Measurements from ENCODE around the gene GPRIN1.
"Not testable (repeated sequence)": the region's sequence is repeated elsewhere in the genome, so short reads cannot be mapped to it uniquely, and the experiment has no call there.

The GPRIN1 gene

DNA sequence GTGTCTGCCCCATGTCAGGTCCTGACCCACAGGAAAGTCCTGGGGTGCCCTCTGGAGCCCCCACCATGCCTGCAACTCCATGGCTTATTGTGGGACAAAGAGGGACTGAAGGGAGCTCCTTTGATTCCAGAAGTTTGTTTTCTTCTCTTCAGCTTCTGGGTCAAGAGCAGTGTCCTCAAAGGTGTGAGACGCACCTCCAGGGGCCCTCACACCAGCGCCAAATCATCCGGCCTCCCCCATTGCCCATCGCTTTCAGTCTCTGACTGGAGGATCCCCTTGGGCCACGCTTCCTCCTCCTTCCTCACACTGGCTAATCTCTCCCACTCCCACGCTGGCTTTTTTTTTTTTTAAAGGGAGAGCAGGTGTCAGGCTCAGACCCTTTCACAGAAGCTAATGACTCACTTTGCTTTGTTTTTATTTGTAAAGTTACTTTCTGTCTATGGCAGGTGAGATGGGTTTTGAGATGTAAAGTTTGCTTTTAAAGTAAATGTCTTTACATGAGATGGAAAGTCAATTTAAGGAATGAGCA lies 44.1 kb downstream of the GPRIN1 start:
- no peak for DNase-seq

DNA sequence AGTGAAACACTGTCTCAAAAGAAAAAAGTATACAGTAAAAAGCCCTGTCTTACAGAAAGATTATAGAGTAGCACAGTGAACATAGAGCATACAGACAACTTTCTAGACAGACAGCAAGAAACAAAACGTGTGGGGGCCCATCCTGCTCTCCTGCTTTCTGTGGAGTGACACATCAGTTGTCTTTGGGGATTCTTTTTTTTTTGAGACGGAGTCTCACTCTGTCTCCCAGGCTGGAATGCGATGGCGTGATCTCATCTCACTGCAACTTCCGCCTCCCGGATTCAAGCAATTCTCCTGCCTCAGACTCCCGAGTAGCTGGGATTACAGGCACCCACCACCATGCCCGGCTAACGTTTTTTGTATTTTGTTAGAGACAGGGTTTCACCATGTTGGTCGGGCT lies 46.0 kb downstream of the GPRIN1 start:
- DNase-seq = peak; percentile 43

DNA sequence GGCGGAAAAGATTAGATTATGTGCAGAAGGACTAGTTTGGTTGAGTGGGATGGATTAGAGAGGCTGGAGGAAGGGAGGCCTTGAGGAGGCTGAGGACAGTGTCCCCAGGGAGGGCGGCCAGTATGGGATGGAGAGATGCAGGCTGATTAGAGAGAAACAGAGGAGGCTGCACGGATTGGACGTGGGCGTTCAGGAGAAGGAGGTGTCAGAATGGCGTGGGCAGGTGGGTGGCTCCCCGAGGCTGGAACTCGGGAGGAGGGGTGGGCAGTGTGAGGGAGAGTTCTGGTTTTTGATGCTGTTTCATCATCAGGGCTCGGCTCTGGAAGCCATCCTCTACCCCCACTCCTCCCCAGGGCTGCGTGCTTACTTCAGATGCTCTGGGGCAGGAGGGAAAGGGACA lies 47.8 kb downstream of the GPRIN1 start:
- DNase-seq = no peak

DNA sequence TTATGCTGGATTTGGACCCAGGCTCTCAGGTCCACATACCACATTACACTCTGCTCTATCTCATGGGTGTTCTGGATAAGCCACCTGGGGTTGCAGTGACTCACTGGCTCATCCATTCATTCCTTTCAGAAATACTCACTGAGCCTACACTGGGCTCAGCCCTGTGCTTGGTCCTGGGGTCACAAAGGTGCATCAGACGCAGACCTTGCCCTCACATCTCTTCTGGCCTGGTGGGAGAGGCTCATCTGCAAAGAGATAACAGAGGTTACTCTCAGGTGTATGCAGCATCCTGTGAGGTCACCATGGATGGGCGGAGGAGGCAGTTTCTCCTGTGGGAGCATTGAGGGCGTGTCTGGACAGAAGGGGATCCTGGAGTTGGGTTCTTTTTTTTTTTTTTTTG lies 48.7 kb downstream of the GPRIN1 start:
- DNase-seq = no peak

DNA sequence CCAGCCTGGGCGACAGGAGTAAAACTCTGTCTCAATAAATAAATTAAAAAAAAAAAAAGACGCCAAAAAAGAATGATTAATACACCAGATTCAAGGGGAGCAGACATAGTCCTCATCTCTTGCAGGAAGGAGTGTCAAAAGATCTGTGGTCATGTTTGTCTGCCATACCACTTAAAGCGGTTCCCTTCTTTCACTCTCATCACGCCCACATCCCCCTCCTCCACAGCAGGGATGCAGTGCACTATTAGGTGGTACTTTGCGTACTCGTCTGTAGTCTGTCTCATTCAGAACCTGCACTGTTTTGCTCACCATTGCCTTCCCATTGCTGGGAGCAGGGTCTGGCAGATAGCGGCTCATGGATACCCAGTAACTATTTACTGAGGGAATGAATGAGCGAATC lies 49.6 kb downstream of the GPRIN1 start:
- DNase-seq = no peak

DNA sequence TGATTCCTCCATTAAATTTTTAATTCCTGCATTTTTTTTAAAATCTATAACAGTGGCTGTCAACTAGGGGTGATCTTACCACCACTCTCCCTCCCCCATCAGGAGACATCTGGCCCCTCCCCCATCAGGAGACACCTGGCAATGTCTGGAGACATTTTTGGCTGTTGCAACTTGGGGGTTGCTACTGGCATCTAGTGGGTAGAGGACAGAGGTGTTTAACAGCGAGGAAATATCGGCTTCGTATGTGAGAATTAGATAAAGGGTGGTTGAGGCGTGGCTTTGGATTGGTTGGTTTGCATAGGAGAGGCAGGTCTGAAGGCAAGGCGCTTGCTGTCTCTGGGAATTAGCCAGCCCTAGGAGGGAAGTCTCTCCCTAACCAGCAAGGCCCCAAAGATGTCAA lies 50.3 kb downstream of the GPRIN1 start:
- no peak for DNase-seq

DNA sequence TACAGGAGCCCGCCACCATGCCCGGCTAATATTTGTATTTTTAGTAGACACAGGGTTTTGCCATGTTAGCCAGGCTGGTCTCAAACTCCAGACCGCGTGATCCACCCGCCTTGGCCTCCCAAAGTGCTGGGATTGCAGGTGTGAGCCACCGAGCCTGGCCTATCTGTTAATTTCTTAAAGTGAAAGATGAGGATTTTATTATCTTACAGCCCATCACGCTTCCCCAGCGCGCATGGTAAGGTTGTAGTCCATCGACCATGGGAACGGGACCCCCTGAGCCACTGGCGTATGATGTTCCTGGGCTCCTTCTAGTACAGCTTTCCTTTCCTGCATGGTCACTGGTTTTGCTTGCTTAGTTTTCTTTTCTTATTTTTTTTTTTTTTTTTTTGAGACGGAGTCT lies 52.1 kb downstream of the GPRIN1 start:
- no peak for DNase-seq

DNA sequence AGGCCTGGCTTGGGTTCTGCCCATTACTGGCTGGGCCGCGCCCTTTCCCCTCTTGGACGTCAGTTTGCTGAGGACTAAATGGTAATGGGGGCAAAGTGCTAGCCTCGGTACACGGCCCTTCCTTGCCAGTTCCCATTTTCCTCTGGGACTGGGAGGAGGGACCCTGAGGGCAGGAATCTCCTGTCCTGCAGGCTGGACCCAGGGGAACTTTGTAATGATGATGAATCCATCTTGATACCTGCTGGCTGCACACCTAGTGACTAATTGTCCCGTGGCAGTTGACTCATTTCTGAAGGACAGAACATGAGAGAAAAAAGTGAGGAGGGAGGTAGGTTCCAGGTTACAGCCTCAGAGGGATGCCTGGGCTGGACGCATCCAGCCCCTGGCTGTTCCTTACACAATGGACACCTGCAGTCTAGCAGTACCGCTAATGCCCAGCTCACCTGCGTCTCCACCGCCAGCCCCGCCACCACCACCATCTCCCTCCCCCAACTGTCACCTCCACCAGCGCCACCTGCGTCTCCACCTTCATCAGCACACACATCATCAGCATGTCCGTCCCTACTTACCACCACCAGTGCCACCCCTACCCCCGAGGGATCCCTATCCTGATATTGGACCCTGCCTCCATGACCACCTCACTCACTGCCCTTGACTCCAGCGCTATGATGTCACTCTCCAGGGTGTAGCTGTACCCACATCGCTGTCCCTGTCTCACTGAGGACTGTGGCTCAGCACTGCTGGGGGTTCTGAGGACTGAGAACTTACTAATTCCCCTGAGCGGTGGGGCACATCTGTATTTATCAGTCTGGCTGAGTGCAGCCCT lies 56.5 kb downstream of the GPRIN1 start:
- DNase-seq = no peak

DNA sequence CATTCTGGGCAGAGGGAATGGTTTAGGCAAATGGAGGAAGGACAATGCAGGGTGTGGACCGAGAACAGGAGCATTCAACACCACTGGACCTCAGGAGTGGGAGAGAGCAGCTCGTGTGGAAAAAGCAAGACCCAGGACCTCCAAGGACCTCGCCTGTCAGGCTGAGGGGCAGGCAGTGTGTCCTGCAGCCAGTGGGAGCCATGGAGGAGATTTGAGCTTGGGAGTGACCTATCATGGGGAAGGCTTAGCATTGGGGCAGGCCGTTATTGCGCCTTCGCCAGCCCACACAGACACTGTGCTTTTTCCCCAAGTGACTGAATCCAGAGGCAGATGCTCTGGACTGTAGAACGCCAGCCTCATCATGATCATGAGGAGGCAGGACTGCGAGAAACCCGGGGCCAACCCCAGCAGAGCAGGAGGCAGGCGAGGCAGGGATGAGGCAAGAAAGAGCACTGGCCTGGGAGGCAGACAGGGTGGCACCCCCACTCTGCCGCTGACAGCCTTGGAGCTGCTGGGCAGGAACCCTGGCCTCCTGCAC lies 57.6 kb downstream of the GPRIN1 start:
- no peak for DNase-seq

DNA sequence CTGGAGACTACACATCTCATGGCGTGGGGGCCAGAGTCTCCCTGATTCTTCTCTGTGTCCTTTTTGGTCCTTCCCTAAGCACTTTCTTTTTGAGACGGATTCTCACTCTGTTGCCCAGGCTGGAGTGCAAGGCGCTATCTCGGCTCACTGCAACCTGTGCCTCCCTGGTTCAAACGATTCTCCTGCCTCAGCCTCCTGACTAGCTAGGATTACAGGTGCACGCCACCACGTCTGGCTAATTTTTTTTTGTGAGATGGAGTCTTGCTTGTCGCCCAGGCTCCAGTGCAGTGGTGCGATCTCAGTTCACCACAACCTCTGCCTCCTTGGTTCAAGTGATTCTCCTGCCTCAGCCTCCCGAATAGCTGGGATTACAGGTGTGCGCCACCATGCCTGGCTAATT lies 59.0 kb downstream of the GPRIN1 start:
- not testable (repeated sequence) for DNase-seq

DNA sequence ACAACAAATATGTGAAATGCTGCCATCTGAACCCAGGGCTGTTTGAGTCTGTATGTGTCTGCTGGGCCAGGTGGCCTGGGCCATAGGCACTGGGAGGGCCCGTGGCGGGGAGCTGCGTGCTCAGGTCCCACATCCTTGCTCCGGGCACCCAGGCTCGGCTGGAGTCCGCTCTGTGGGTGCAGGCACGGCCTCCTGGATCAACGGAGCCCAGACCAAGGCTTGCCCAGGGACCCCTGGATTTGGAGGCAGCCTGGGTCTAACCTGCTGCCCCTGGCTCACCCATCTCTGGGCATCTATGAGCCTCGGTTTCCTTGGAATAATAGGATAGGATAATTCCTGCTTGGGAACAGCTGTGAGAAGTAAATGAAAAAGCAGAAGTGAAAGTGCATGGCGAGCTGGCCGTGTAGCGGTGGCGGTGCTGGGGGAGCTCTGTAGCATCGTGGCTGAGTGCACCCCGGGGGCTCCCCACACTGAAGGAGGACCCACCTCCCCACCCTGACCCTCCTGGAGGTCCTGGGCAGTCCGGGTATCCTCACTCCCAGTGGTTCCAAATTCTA lies 59.6 kb downstream of the GPRIN1 start:
- DNase-seq = no peak

DNA sequence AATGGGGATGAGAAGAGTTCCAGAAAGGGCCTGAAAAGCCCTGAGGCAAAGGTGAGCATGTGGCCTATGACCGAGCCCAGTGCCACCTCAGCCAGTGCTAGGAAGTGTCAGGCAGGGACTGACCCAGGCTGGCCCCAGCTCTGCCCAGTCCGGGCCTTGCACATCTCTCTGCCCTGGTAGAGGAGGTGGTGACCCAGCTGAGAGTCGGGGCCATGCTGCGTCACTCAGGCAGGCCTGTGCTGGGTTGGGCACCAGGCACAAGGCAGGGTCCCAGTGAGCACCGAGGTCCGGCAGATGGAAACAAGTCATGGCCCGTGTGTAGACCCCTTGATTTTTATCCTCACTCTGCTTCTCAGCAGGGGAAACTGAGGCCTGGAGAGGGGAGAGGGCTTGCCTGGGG lies 60.1 kb downstream of the GPRIN1 start:
- no peak for DNase-seq

DNA sequence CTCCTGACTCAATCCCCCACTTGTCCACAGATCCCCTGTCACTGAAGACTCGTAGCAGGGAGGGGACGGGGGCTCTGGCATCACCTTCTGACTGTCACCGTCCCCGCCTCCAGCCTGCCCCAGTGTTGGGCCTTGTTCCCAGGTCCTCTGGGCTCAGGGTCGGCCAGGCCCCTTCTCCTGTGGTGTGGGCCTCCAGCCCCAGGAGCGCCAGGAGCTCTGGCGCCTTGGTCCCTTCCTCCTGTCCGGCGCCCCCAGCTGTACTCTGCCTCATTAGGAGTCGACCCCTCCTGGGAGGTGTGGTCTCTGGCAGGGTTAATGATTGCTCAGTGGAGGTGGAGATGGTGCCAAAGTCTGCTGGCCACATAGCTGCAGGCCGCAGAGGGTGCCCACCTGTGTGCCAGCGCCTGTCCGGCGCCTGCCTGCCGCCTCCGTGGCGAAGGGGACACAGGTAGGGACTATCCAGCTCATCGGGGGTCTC lies 61.0 kb downstream of the GPRIN1 start, which contains the start of gene CDHR2:
TSS of gene CDHR2 (plus strand) at position 376 of the 478 bp plus-strand sequence. CDS start 16,011 bp downstream, outside the sequence.
- DNase-seq = no peak

DNA sequence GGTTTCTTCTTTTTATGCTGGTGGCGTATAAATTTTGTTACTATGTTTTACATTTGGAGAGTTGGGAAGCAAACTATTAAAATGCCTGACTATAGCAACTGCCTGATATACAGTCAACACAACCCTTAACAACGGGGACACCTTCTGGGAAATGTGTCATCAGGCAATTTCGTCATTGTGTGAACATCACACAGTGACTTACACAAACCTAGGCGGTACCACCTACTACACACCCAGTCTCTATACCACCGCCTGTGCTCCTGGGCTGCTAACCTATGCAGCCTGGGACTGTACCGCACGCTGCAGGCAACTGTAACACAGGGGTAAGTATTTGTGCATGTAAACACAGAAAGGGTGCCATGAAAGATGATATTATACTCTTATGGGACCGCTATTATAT lies 62.2 kb downstream of the GPRIN1 start:
- no peak for DNase-seq

All from fibroblast of skin of right biceps (primary cell).